Measurements from ENCODE around the gene SNX25.

DNA sequence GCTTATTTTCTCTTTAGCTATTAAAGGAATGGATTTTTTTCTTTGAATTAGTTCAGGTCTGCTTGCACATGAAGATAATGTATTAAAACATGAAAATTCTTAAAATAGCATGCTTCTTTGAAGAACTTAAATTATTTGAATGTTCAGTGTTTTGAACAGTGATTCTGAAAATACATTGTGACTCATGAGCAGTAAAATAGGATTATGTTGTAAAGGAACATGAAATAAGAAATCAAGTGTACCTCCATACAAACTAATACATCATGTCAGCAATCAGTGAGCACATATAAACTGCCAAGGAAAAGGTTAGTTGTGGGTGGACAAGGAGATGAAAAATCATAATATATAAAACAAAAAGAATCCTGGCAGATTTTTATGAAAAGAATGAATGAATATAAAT lies 66.1 kb downstream of the SNX25 start:
- no peak for TF ChIP-seq POLR2A (IDR thresholded peaks at IDR 0.05; ENCODE audit: low read depth, low read length)
- no peak for TF ChIP-seq POLR2AphosphoS5 (IDR thresholded peaks at IDR 0.05; ENCODE audit: low read depth, low read length)
- no peak for TF ChIP-seq TAF1 (IDR thresholded peaks at IDR 0.05; ENCODE audit: low read depth, low read length)
- no peak for TF ChIP-seq SPI1 (IDR thresholded peaks at IDR 0.05; ENCODE audit: low read depth, low read length)
- no peak for TF ChIP-seq POU2F2 (IDR thresholded peaks at IDR 0.05; ENCODE audit: low read depth, low read length)
- TF ChIP-seq PAX5 (IDR thresholded peaks at IDR 0.05; ENCODE audit: insufficient read depth, low read length, severe bottlenecking): no peak
